Limb (tissue), 2 donors: ENCODE results near the gene LIPN.

Experiments used
- DNase-seq, 2 donors: peaks; one replicate each; pipeline ENCODE4 v3.0.0-alpha.2; 2016; ENCODE audit errors: extremely low spot score in 2 of 2

LIPN gene

GRCh38 chr10:88826388-88826787 is 66.6 kb downstream of the LIPN start:
- no peak for DNase-seq

DNA sequence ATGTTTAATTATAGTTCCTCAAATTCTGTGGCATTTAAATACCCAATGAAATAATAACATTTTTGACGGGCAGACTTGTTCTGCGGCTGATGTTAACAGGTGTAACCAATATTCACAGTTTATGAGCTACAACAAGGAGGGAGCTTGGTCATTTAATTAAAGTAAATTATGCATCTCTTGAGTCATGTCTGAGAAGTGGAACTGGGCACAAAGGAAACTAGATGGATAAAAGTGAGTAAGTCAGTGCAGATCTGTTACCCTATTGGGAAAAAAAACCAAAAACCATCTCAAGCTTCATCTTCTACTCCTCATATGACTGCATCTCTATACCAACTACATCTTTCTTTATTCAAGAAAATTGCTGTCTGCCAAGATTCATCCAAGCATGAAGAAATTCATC is 67.9 kb downstream of the LIPN start:
- DNase-seq, result no peak

DNA sequence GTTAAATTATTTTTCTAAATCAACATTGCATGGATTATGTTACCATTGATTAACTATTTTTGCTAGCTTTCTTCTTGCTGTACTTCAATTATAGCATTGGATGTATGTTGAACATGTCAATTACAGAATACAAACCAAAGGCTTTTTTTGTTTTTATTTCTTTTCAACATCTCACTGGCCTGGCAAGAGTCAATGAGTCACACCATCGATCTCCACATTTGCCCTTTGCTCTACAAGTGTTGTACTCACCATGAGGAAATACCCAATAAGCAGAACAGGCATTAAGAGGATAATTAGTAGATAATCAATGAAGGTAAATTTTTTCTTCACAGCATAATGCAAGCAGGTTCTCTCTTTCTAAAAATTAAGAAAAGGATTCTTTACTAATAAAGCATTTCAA is 68.5 kb downstream of the LIPN start:
- DNase-seq, result no peak
